ENCODE measurements around the gene KDR. TPM values are rescaled to one million over a fixed set of nuclear protein-coding genes. Genes with fewer than 3 reads are reported as not detected.

KDR gene
- polyA plus RNA-seq, 1 donor from 2014 or later, result not detected

GRCh38 chr4:55161739-55162138 is 36.3 kb upstream of the KDR start:
- H3K9me2 ChIP-seq (ENCODE audit: insufficient read depth, low read length), result no peaks in the 10 kb centered on the region
- TF ChIP-seq REST (IDR thresholded peaks at IDR 0.05; ENCODE audit: borderline replicate concordance) (no peak), EZH2 (IDR thresholded peaks at IDR 0.05; ENCODE audit: borderline replicate concordance, insufficient read depth, low read length, poor library complexity, severe bottlenecking) (no peak), MXI1 (conservative IDR thresholded peaks at IDR 0.05; ENCODE audit: poor library complexity, severe bottlenecking) (no peak), TAF1 (IDR thresholded peaks at IDR 0.05; ENCODE audit: low read depth) (no peak), SMC3 (conservative IDR thresholded peaks at IDR 0.05; ENCODE audit: poor library complexity) (no peak), POLR2AphosphoS5 (IDR thresholded peaks at IDR 0.05) (no peak), CTCF (IDR thresholded peaks at IDR 0.05; ENCODE audit: poor library complexity, severe bottlenecking) (no peak), RAD21 (conservative IDR thresholded peaks at IDR 0.05) (no peak), EP300 (conservative IDR thresholded peaks at IDR 0.05; ENCODE audit: poor library complexity, severe bottlenecking) (no peak)
- no peaks in the 10 kb centered on the region for H3K27me3 ChIP-seq (ENCODE audit: insufficient read depth, low read depth, low read length)
- H3K9ac ChIP-seq (ENCODE audit: low read length), result no peak overlapping the region
- no peak overlapping the region for H3K4me2 ChIP-seq (ENCODE audit: low read length)
- H3F3A ChIP-seq (ENCODE audit: insufficient read depth, low read length, poor library complexity, severe bottlenecking), result no peaks in the 10 kb centered on the region
- no peak overlapping the region for H2AFZ ChIP-seq (ENCODE audit: low read depth, low read length)
- no peaks in the 10 kb centered on the region for H3K79me2 ChIP-seq (replicated peaks; ENCODE audit: insufficient read depth, low read length)
- H3K4me3 ChIP-seq (ENCODE audit: low read length), result no peak overlapping the region
- H4K20me1 ChIP-seq (ENCODE audit: insufficient read depth), result no peaks in the 10 kb centered on the region
- no peak overlapping the region for H3K27ac ChIP-seq (ENCODE audit: low read length)
- no peaks in the 10 kb centered on the region for H3K36me3 ChIP-seq (ENCODE audit: insufficient read depth, low read length)
- H3K9me3 ChIP-seq (ENCODE audit: low read length), result no peaks in the 10 kb centered on the region

GRCh38 chr4:55159851-55160250 is 34.5 kb upstream of the KDR start:
- no peak overlapping the region for H2AFZ ChIP-seq (ENCODE audit: low read depth, low read length)
- H3K4me3 ChIP-seq (ENCODE audit: low read length), result no peak overlapping the region
- no peaks in the 10 kb centered on the region for H3K79me2 ChIP-seq (replicated peaks; ENCODE audit: insufficient read depth, low read length)
- no peak overlapping the region for H3K27ac ChIP-seq (ENCODE audit: low read length)
- no peak overlapping the region for H3K9ac ChIP-seq (ENCODE audit: low read length)
- TF ChIP-seq MXI1 (conservative IDR thresholded peaks at IDR 0.05; ENCODE audit: poor library complexity, severe bottlenecking) (no peak), REST (IDR thresholded peaks at IDR 0.05; ENCODE audit: borderline replicate concordance) (no peak), RAD21 (conservative IDR thresholded peaks at IDR 0.05) (no peak), EZH2 (IDR thresholded peaks at IDR 0.05; ENCODE audit: borderline replicate concordance, insufficient read depth, low read length, poor library complexity, severe bottlenecking) (no peak), TAF1 (IDR thresholded peaks at IDR 0.05; ENCODE audit: low read depth) (no peak), EP300 (conservative IDR thresholded peaks at IDR 0.05; ENCODE audit: poor library complexity, severe bottlenecking) (no peak), POLR2AphosphoS5 (IDR thresholded peaks at IDR 0.05) (no peak), SMC3 (conservative IDR thresholded peaks at IDR 0.05; ENCODE audit: poor library complexity) (no peak), CTCF (IDR thresholded peaks at IDR 0.05; ENCODE audit: poor library complexity, severe bottlenecking) (no peak)
- no peaks in the 10 kb centered on the region for H3F3A ChIP-seq (ENCODE audit: insufficient read depth, low read length, poor library complexity, severe bottlenecking)
- H3K4me2 ChIP-seq (ENCODE audit: low read length), result no peak overlapping the region
- no peaks in the 10 kb centered on the region for H3K27me3 ChIP-seq (ENCODE audit: insufficient read depth, low read depth, low read length)
- no peaks in the 10 kb centered on the region for H3K36me3 ChIP-seq (ENCODE audit: insufficient read depth, low read length)
- H3K9me3 ChIP-seq (ENCODE audit: low read length), result no peaks in the 10 kb centered on the region
- H3K9me2 ChIP-seq (ENCODE audit: insufficient read depth, low read length), result no peaks in the 10 kb centered on the region
- H4K20me1 ChIP-seq (ENCODE audit: insufficient read depth), result no peaks in the 10 kb centered on the region

Measured in neural cell (in vitro differentiated cells).